GM18505 (cell line): ENCODE data around the gene NKD1.
"Not testable (repeated sequence)": the region's sequence is repeated elsewhere in the genome, so short reads cannot be mapped to it uniquely, and the experiment has no call there.

ENCODE experiments used
- ATAC-seq: cut with Tn5 transposase; IDR thresholded peaks from one replicate; pipeline ENCODE4 v1.9.1; 2021; ENCODE audit not compliant: unreplicated experiment
- POLR2A ChIP-seq: IDR thresholded peaks from 4 replicates; pipeline ENCODE4 v1.6.1; 2011; ENCODE audit warnings: borderline replicate concordance; ENCODE audit not compliant: insufficient read depth, insufficient read length; ENCODE audit errors: extremely low read depth

NKD1 gene, protein sequence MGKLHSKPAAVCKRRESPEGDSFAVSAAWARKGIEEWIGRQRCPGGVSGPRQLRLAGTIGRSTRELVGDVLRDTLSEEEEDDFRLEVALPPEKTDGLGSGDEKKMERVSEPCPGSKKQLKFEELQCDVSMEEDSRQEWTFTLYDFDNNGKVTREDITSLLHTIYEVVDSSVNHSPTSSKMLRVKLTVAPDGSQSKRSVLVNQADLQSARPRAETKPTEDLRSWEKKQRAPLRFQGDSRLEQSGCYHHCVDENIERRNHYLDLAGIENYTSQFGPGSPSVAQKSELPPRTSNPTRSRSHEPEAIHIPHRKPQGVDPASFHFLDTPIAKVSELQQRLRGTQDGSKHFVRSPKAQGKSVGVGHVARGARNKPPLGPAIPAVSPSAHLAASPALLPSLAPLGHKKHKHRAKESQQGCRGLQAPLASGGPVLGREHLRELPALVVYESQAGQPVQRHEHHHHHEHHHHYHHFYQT

DNA sequence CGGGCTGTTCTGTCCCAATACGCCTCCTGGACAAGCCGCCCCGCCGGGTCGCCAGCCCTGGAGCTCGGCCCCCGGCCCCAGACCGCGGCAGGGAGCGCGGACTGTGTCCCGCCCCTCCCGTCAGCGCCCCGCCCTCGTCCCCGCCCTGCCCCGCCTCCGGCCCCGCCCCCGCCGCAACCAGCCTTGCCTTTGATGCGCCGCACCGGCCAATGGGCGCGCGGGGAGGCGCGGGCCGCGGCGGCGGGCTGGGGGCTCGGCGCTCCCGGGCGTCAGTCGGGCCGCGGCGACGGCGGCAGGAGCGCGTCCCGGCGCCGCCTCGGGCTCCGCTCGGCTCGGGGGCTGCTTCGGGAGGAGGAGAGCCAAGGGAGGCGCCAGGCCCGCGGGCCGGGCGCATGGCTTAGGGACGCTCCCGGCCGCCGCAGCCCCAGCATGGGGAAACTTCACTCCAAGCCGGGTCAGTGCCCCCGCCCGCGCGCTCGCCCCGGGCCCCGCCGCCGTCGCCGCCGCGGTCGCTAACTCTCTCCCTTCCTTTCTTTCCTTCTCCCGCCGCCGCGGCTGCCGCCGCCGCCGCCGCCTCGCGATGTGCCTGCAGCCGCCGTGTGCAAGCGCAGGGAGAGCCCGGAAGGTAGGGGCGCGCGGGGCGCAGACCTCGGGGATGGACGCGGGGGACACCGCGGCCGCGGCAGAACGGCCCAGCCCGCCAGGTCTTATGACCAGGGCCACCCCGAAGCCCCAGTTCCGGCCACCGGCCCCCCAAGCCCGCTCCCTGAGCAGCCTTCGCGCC is at the start of gene NKD1:
TSS of gene NKD1 (plus strand) at position 272 of the 784 bp plus-strand sequence. CDS start at position 430, 158 bp downstream.
- TF ChIP-seq POLR2A: no peak
- peak; percentile 85 for ATAC-seq

DNA sequence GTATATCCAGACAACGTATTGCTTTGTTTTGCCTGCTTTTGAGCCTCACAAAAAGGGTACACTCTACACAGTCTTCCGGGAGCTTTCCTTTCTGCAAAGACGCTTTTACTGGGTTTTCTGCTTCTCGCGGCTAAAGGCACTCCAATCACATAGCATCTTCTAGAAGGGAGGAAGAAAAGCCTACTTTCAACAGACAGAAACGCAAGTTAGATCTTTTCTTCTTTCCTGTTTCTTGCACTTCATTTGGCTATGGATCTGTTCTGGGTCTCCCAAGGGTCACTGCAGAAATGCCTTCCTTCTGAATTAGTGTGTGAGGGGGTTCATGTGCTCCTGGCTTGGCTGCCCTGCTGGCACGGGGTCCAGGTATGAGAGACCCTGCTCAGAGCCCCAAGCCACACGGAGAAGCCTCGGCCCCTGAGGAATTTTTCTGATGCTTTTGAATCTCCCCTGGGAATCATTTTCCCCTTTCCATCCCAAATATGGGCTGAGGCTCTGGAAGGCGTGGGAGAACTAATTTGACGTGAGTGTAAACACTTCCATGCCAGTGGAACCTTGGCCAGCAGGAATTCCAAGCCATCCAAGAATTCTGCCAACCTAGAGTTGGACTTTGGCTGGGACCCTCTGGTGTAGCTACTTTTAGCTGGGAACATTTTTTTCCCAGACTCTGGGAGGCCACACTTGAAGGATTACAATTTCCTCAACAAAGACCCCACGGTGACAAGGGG is 49.6 kb upstream of the NKD1 start:
- no peak for ATAC-seq
- no peak for TF ChIP-seq POLR2A

DNA sequence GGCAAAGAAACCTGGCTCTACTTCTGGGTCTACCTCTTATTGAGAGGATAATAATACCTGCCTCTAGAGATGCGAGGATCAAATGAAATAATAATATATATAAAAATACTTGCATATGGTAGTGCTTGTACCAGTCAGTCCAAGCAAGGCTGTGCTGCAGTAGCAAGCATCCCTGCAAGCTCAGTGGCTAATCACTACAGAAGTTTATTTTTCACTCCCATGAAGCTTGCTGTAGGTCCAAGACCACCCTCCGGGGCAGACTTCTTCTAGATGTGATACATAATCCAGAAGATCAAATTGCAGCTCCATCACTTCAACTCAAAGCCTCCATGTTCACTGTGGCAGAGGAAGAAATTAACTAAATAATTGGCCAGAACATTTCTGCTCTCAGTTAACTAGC is 48.9 kb upstream of the NKD1 start:
- TF ChIP-seq POLR2A: no peak
- ATAC-seq: no peak

DNA sequence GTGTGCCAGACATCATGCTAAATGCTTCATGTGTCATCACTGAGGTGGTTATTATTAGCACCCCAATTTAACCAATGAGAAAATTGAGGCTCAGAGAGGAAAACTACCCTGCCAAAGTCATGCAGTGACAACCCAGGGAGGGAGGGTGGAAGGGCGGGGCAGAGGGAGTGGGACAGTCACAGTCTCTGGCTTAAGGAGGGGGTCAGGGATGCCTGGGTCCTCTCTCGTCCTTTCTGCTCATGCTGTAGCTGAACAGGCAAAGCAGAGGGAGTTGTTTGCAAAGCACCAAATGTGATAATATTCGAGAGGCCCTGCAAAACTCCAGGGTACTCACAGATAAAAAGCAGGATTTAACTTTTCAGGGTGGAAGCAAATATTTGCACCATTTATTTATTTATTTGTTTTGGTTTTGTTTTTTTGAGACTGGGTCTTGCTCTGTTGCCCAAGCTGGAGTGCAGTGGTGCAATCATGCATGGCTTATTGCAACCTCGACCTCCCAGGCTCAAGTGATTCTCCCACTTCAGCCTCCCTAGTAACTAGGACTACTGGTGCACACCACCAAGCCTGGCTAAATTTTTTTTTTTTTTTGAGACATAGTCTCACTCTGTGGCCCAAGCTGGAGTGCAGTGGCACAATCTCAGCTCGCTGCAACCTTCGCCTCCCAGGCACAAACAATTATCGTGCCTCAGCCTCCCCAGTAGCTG is 47.9 kb upstream of the NKD1 start:
- no peak for ATAC-seq

DNA sequence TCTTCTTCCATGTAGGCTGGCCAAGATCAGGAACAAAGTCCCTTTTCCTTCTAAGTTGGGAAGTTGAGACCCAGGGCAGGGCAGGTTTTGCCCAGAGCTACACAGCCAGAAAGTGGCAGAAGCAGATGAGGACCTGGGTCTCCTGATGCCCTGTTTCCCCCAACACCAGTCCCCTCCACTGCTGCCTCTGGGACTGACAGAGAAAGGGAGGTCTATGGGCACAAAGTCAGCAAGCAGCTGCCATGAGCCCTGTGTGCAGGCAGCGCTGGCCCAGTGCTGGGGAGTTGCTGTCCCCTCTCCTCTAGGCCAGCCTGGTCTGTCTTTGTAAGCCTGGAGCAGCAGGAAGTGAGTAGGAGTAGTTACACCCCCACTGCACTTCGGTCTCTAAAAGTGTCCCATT is 46.9 kb upstream of the NKD1 start:
- no peak for TF ChIP-seq POLR2A
- no peak for ATAC-seq

More for the DNA sequence above, 47.9 kb upstream of the NKD1 start:
- no peak for TF ChIP-seq POLR2A

DNA sequence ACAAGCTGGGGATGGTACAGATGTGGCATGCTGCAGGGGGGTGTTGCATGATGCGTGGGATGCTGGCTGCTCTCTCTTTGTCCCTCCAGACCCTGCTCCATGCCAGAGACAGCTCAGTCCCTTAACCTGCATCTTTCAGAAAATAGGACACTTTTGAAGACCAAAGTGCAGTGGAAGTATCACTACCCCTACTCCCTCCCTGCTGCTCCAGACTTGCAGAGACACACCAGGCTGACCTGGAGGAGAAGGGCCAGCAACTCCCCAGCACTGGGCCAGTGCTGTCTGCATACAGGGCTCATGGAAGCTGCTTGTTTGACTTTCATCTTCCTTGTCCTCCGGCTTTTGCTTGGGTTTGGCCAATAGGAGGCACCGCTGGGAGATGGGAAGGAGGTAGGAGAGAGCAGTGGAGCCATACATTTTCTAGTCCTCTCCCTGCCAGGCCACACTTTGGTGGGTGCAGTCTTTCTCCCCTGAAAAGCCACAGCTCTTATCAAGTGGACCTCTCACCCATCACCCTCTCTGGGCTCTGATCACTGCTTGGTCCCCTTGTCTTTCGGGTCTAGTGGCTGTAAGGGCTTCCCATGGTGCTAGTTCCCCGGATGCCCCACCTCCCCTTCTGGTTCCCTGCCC is 46.1 kb upstream of the NKD1 start:
- TF ChIP-seq POLR2A: no peak
- no peak for ATAC-seq

DNA sequence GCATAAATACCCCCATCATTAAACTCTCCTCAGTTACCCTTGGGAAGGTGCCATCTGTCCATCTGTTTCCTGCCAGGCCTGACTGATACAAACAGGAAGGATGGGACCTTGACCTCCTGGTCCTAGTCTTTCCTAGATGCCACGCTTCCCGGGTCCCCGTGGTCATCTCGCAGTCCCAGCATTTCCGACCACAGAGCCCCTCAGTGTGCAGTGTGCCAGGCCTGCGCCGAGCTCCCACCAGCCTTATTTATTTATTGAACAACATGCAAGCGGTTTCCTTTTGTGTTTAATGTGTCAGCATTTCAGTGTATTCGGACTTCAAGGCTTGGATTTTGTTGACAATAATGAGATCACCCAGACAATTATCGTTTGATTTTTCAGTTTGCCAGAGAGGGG is 45.6 kb upstream of the NKD1 start:
- TF ChIP-seq POLR2A: no peak
- ATAC-seq: no peak

DNA sequence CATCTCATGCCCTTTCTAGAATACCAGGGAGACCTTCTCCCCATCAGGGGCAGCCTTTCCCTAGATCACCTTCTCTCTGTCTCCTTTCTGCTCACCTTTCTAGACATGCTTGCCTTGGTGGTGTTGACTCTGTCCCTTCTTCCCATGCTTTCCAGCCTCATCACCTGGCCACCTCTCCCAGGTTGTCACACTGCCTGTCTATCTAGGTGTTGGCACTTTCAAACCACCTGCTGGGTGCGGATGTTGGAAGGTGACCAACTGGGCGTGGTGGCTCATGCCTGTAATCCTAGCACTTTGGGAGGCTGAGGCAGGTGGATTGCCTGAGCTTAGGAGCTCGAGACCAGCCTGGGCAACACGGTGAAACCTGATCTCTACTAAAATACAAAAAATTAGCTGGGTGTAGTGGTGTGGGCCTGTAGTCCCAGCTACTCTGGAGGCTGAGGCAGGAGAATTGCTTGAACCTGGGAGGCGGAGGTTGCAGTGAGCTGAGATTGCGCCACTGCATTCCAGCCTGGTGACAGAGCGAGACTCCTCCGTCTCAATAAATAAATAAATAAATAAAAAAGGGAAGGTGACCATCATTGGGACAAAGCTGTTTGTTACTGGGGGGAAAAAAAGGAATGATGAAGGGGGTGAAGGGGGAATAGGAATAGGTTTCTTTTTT is 44.2 kb upstream of the NKD1 start:
- not testable (repeated sequence) for ATAC-seq

DNA sequence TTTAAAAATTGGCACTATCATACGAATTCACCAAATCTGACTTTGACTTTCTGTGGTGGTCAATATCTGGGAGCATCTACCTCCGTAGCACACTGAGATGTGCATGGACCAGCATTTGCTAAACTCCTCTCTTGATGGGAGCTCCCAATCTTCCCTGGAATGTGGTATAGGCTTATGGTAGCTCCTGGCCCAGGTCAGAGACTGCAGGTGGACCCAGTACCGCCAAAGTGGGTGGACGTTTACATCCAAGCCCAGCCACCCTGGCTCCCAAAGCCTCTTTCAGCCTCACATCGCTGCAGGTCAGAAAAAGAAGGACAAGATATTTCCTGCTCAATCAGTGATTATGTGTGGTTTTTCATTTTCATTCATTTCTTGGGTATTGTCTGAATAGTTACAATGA is 43.1 kb upstream of the NKD1 start:
- no peak for TF ChIP-seq POLR2A
- ATAC-seq: no peak

DNA sequence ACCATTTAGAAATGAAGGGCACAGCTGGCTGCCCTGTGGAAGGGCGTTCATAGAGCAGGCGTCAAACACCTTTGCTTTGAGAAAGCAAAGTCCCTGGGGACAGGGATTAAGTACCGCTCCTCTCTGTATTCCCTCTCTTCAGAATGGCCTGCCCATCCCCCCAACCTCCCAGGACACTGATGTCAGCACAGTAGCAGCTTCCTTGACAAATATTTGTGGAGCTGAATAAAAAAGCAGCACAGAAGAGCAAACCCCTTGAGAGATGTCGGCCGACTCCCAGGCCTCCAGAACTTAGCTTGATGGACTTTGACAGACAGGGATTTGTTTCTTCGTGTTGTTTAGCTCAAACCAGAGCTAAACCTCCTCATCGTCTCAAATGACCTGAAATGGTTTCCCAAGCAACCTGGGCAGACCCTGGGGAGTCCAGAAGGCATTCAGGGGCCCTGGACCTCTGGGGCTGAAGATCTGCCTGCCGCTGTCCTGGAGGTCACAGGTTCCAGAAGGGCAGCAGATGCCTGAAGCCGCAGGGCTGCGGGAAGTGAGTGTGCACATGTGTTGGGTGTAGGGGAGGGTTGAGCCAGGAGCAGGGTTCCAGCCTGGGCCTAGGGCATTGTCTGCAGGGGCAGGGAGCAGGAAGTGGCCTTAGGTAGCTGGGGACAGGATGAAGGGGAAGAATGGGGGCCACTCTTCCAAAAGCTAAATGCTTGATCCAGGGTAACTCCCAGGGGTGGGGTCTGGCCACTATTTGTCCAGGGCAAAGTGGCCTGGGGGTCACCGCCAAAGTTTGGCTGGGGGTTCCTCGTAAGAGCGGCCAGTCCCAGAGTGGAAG is 42.3 kb upstream of the NKD1 start:
- no peak for ATAC-seq
- no peak for TF ChIP-seq POLR2A

DNA sequence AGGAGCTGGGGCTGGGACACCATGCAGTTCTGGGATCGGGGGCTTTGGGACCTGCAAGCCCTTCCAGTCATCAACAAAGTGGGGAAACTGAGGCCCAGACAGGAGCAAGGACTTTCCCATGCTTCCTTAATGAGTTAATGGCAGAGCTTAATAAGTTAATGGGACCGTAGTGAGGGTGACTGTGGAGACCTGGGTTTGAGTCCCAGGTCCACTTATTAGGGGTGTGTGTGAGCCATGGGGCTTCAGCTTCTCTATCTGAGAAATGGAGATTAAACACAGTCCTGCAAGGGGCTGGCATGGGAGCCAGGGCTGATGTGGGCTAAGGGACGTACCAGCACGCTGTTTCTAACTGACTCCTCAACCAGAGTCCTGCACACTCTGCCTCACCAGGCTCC is 41.7 kb upstream of the NKD1 start:
- ATAC-seq: no peak
- TF ChIP-seq POLR2A: no peak
